Endothelial cell of coronary artery (primary cell): ENCODE data around the gene LMF1. TPM values are rescaled to one million over a fixed set of nuclear protein-coding genes. Genes with fewer than 3 reads are reported as not detected.

ENCODE experiments used
- total RNA-seq: library from RNA; depleted of rRNA; stranded (reverse); fragments of >200 nt; gene quantifications from 2 replicates; pipeline ENCODE4 v1.2.3, GENCODE V29; 2014

LMF1 gene
- 7.8 and 9.1 TPM in 2 replicates for total RNA-seq

GRCh38 chr16:970766-971581 is at the start of gene LMF1:
LMF1 (minus strand) TSS chr16:970984; CDS start chr16:970980, 4 bp downstream.

GRCh38 chr16:981695-982144 is 10.9 kb upstream of the LMF1 start, which contains the start of gene SOX8:
SOX8 (plus strand) TSS chr16:981770; CDS start chr16:981923, 153 bp downstream.

Other genes with a start within 250 kb of the LMF1 start
- 22.8 and 26.4 TPM in 2 replicates for gene ANTKMT, start 249.8 kb downstream of the LMF1 start, total RNA-seq
- gene CCDC78, start 244.5 kb downstream of the LMF1 start, total RNA-seq, result 0.45 and 1.1 TPM in 2 replicates
- 7.9 and 11.6 TPM in 2 replicates for gene HAGHL, start 243.9 kb downstream of the LMF1 start, total RNA-seq
- 25.8 and 30.8 TPM in 2 replicates for gene CIAO3, start 230.0 kb downstream of the LMF1 start, total RNA-seq
- gene MSLN, start 210.2 kb downstream of the LMF1 start, total RNA-seq, result not detected in 2 replicates
- gene RPUSD1, start 182.6 kb downstream of the LMF1 start, total RNA-seq, result 27.3 and 32.4 TPM in 2 replicates
- 9.9 and 17.9 TPM in 2 replicates for gene CHTF18, start 182.4 kb downstream of the LMF1 start, total RNA-seq
- not detected in 2 replicates for gene GNG13, start 170.2 kb downstream of the LMF1 start, total RNA-seq
- gene SOX8, start 10.8 kb upstream of the LMF1 start, total RNA-seq, result 0.28 and 0.45 TPM in 2 replicates
- under 0.01 TPM in 1 of 2 replicates, not detected in the other for gene SSTR5, start 101.8 kb upstream of the LMF1 start, total RNA-seq
- gene C1QTNF8, start 125.3 kb upstream of the LMF1 start, total RNA-seq, result not detected in 2 replicates
- gene CACNA1H, start 182.1 kb upstream of the LMF1 start, total RNA-seq, result 1.8 TPM in 1 of 2 replicates, not detected in the other